SK-N-SH treated with all-trans-retinoic acid at 6 μM for 48 hours (cell line): ENCODE results near the gene DISP3.

Source experiments
- CREB5 ChIP-seq: fragments of 250-450 bp; sonication (Bioruptor Pico); IDR thresholded peaks from 2 replicates; pipeline ENCODE4 v1.5.1; 2020; ENCODE audit warnings: low read depth, mild to moderate bottlenecking, moderate library complexity
- CSDC2 ChIP-seq: fragments of 250-450 bp; sonication (Bioruptor Pico); IDR thresholded peaks from 2 replicates; pipeline ENCODE4 v1.5.0; 2020; ENCODE audit warnings: mild to moderate bottlenecking, moderate library complexity
- GLIS3 ChIP-seq: fragments of 250-450 bp; sonication (Bioruptor Pico); IDR thresholded peaks from 2 replicates; pipeline ENCODE4 v1.5.0; 2020; ENCODE audit warnings: mild to moderate bottlenecking, moderate library complexity
- ISL1 ChIP-seq: fragments of 250-450 bp; sonication (Bioruptor Pico); IDR thresholded peaks from 2 replicates; pipeline ENCODE4 v2.1.2; 2022; ENCODE audit warnings: mild to moderate bottlenecking, moderate library complexity
- PATZ1 ChIP-seq: fragments of 250-450 bp; sonication (Bioruptor Pico); IDR thresholded peaks from 2 replicates; pipeline ENCODE4 v1.8.0; 2020; ENCODE audit warnings: mild to moderate bottlenecking, moderate library complexity, borderline replicate concordance
- POU6F1 ChIP-seq: fragments of 250-450 bp; sonication (Bioruptor Pico); IDR thresholded peaks from 2 replicates; pipeline ENCODE4 v1.8.0; 2021; ENCODE audit warnings: low read depth, mild to moderate bottlenecking, moderate library complexity, borderline replicate concordance
- SNAI2 ChIP-seq: fragments of 250-450 bp; sonication (Bioruptor Pico); IDR thresholded peaks from 2 replicates; pipeline ENCODE4 v1.5.0; 2020; ENCODE audit warnings: mild to moderate bottlenecking, moderate library complexity
- TOX ChIP-seq: fragments of 250-450 bp; sonication (Bioruptor Pico); IDR thresholded peaks from 2 replicates; pipeline ENCODE4 v1.8.0; 2021; ENCODE audit warnings: mild to moderate bottlenecking, moderate library complexity, borderline replicate concordance
- ZFP30 ChIP-seq: fragments of 450-650 bp; formaldehyde crosslinking; IDR thresholded peaks from 2 replicates; pipeline ENCODE4 v1.5.0; 2022; ENCODE audit warnings: mild to moderate bottlenecking, moderate library complexity
- TF ChIP-seq, protein P1 (sequence below): fragments of 250-450 bp; sonication (Bioruptor Pico); IDR thresholded peaks from 2 replicates; pipeline ENCODE4 v1.5.0; 2020; ENCODE audit warnings: mild to moderate bottlenecking, moderate library complexity

GRCh38 chr1:11570821-11571380 is 91.9 kb downstream of the DISP3 start:
- TF ChIP-seq ZFP30 (CRISPR knock-in tag) = no peak
- no peak for TF ChIP-seq POU6F1 (CRISPR knock-in tag)
- no peak for TF ChIP-seq TOX (CRISPR knock-in tag)
- no peak for TF ChIP-seq SNAI2
- TF ChIP-seq ISL1 (CRISPR knock-in tag) = no peak
- no peak for TF ChIP-seq CSDC2 (CRISPR knock-in tag)
- TF ChIP-seq PATZ1 (CRISPR knock-in tag) = no peak
- TF ChIP-seq, protein P1, sequence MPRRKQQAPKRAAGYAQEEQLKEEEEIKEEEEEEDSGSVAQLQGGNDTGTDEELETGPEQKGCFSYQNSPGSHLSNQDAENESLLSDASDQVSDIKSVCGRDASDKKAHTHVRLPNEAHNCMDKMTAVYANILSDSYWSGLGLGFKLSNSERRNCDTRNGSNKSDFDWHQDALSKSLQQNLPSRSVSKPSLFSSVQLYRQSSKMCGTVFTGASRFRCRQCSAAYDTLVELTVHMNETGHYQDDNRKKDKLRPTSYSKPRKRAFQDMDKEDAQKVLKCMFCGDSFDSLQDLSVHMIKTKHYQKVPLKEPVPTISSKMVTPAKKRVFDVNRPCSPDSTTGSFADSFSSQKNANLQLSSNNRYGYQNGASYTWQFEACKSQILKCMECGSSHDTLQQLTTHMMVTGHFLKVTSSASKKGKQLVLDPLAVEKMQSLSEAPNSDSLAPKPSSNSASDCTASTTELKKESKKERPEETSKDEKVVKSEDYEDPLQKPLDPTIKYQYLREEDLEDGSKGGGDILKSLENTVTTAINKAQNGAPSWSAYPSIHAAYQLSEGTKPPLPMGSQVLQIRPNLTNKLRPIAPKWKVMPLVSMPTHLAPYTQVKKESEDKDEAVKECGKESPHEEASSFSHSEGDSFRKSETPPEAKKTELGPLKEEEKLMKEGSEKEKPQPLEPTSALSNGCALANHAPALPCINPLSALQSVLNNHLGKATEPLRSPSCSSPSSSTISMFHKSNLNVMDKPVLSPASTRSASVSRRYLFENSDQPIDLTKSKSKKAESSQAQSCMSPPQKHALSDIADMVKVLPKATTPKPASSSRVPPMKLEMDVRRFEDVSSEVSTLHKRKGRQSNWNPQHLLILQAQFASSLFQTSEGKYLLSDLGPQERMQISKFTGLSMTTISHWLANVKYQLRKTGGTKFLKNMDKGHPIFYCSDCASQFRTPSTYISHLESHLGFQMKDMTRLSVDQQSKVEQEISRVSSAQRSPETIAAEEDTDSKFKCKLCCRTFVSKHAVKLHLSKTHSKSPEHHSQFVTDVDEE = no peak
- TF ChIP-seq GLIS3 (CRISPR knock-in tag) = no peak
- TF ChIP-seq CREB5 (CRISPR knock-in tag) = no peak
